K562 (cell line): ENCODE data around the gene PLOD1. TPM values are rescaled to one million over a fixed set of nuclear protein-coding genes. Genes with fewer than 3 reads are reported as not detected.
A peak's percentile ranks its signal among the peaks of the same experiment; 100 is the strongest.

Experiments
- ATAC-seq: fragments of 200-7000 bp; cut with Tn5 transposase; 3 replicates; pipeline ENCODE4 v1.9.1; 2020; ENCODE audit warnings: moderate library complexity
- BruUV-seq: library from RNA; stranded (reverse); fragments of 400-500 nt; replicated peaks from 2 replicates; lab custom pipeline; 2021; lab: Mats Ljungman, UMichigan
- CTCF ChIA-PET: fragments of 300-600 bp; formaldehyde crosslinking; extraction: SDS; loops from one replicate; lab custom pipeline; 2021; ENCODE audit warnings: low intra/inter-chr PET ratio; lab: Yijun Ruan, JAX
- POLR2A ChIA-PET: fragments of 300-600, 350-650 bp; sonication (Branson Sonifier 250); formaldehyde crosslinking; extraction: SDS; loops from one replicate; lab custom pipeline; 2021; ENCODE audit warnings: antibody characterized with exemption, inconsistent platforms; lab: Yijun Ruan, JAX
- DNase-seq, 4 experiments: peaks; one replicate each; pipeline versions ENCODE4 v3.0.0 to v3.0.0-alpha.2; 2011 to 2018; ENCODE audit warnings: low spot score in 3 of 4, mixed read lengths in 3 of 4; ENCODE audit errors: extremely low read depth in 1 of 4
- FAIRE-seq: peaks from 2 replicates; lab custom pipeline; 2011; peaks lifted over from hg19 to GRCh38; lab: Jason Lieb, UNC
- H2AFZ ChIP-seq: 2 replicates; pipeline ENCODE4 v1.6.0; 2011; ENCODE audit warnings: low read depth, low read length, control low read depth, inconsistent platforms
- H3K27ac ChIP-seq: fragments of 200-600 bp; 3 replicates; pipeline ENCODE4 v1.8.0; 2011; ENCODE audit warnings: low read depth, mild to moderate bottlenecking, control low read depth, inconsistent platforms, low read length, moderate library complexity, mixed read lengths; ENCODE audit errors: extremely low read depth
- H3K27me3 ChIP-seq, 2 experiments: fragments of 300-600 bp in 1 of 2; 2 replicates in 1 of 2; 3 replicates in 1 of 2; pipeline versions ENCODE4 v1.6.0 to v1.8.0; 2011; ENCODE audit warnings: inconsistent platforms in 2 of 2, low read length in 2 of 2, mild to moderate bottlenecking in 1 of 2, mixed read lengths in 1 of 2, moderate library complexity in 1 of 2; ENCODE audit not compliant: control insufficient read depth in 2 of 2, insufficient read depth in 2 of 2
- H3K36me3 ChIP-seq: fragments of 300-600 bp; 3 replicates; pipeline ENCODE4 v1.8.0; 2011; ENCODE audit warnings: mild to moderate bottlenecking, low read length, inconsistent platforms; ENCODE audit not compliant: control insufficient read depth, insufficient read depth
- H3K4me1 ChIP-seq, 2 experiments: fragments of 200-600 bp in 1 of 2; replicated peaks in 1 of 2; 2 replicates in 1 of 2; 3 replicates in 1 of 2; pipeline versions ENCODE4 v1.5.1 to v1.8.0; 2011; ENCODE audit warnings: inconsistent platforms in 2 of 2, low read length in 2 of 2, mild to moderate bottlenecking in 1 of 2, mixed read lengths in 1 of 2, moderate library complexity in 1 of 2; ENCODE audit not compliant: control insufficient read depth in 2 of 2, insufficient read depth in 2 of 2
- H3K4me2 ChIP-seq: 2 replicates; pipeline ENCODE4 v1.6.1; 2011; ENCODE audit warnings: low read length, control low read depth, inconsistent platforms, mixed read lengths; ENCODE audit not compliant: insufficient read depth
- H3K4me3 ChIP-seq: fragments of 200-600 bp; sonication (generic), shearing (Covaris generic); 2 replicates; pipeline ENCODE4 v1.5.1; 2016; ENCODE audit warnings: control low read depth, inconsistent platforms
- H3K79me2 ChIP-seq: fragments of 200-600 bp; 3 replicates; pipeline ENCODE4 v1.8.0; 2011; ENCODE audit warnings: low read length, inconsistent platforms; ENCODE audit not compliant: control insufficient read depth, insufficient read depth
- H3K9ac ChIP-seq, 2 experiments: 2 replicates each; pipeline versions ENCODE4 v1.6.0 to v1.6.1; 2011; ENCODE audit warnings: low read depth in 2 of 2, low read length in 2 of 2, control low read depth in 1 of 2, inconsistent platforms in 1 of 2, mild to moderate bottlenecking in 1 of 2, mixed read lengths in 1 of 2; ENCODE audit not compliant: insufficient read depth in 1 of 2
- H3K9me1 ChIP-seq: one replicate; pipeline ENCODE4 v1.6.0; 2011; ENCODE audit warnings: inconsistent platforms, mild to moderate bottlenecking, low read length, moderate library complexity; ENCODE audit not compliant: control insufficient read depth, insufficient read depth
- H3K9me3 ChIP-seq: replicated peaks from 2 replicates; pipeline ENCODE4 v1.5.1; 2011; ENCODE audit warnings: low read depth, low read length, inconsistent platforms; ENCODE audit not compliant: control insufficient read depth, insufficient read depth
- H4K20me1 ChIP-seq: replicated peaks from 2 replicates; pipeline ENCODE4 v1.6.1; 2011; ENCODE audit warnings: low read length, inconsistent platforms, mixed read lengths; ENCODE audit not compliant: control insufficient read depth, insufficient read depth
- ELF2 ChIP-seq: fragments of 250-450 bp; sonication (Bioruptor Pico); IDR thresholded peaks from 2 replicates; pipeline ENCODE4 v1.5.0; 2021; ENCODE audit warnings: mild to moderate bottlenecking
- ETV6 ChIP-seq, 3 experiments: fragments of 150-350 bp in 1 of 3; sonication (generic) in 1 of 3; formaldehyde crosslinking in 1 of 3; IDR thresholded peaks; 2 replicates each; pipeline versions ENCODE4 v1.6.1 to v1.8.0; 2014 to 2022; ENCODE audit warnings: borderline replicate concordance in 2 of 3, low read depth in 2 of 3, antibody characterized with exemption in 1 of 3, low read length in 1 of 3, mild to moderate bottlenecking in 1 of 3, missing genetic modification reagents in 1 of 3
- HCFC1 ChIP-seq: IDR thresholded peaks from 2 replicates; pipeline ENCODE4 v1.6.1; 2012; ENCODE audit warnings: low read depth, low read length, improper control_type of control experiment
- KDM1A ChIP-seq, 2 experiments: fragments of 450-650 bp; IDR thresholded peaks; 2 replicates each; pipeline ENCODE4 v1.6.1; 2016; ENCODE audit warnings: mild to moderate bottlenecking in 2 of 2
- LCOR ChIP-seq: sonication (generic); formaldehyde crosslinking; IDR thresholded peaks from 2 replicates; pipeline ENCODE4 v1.8.0; 2022; ENCODE audit warnings: mild to moderate bottlenecking, missing genetic modification reagents
- POLR2B ChIP-seq: fragments of 450-650 bp; IDR thresholded peaks from 2 replicates; pipeline ENCODE4 v1.6.1; 2018; ENCODE audit warnings: low read depth; ENCODE audit not compliant: partially characterized antibody
- RBM14 ChIP-seq: fragments of 200-400 bp; formaldehyde crosslinking; IDR thresholded peaks from 2 replicates; pipeline ENCODE4 v1.6.1; 2018; ENCODE audit warnings: low read depth, mild to moderate bottlenecking, low read length, moderate library complexity, borderline replicate concordance; ENCODE audit not compliant: insufficient read depth
- SAFB2 ChIP-seq: fragments of 200-400 bp; formaldehyde crosslinking; IDR thresholded peaks from 2 replicates; pipeline ENCODE4 v1.6.1; 2018; ENCODE audit warnings: borderline replicate concordance, low read length, low read depth, moderate library complexity; ENCODE audit not compliant: severe bottlenecking
- SAP30 ChIP-seq: fragments of 200-600 bp; sonication (generic); IDR thresholded peaks from 2 replicates; pipeline ENCODE4 v1.6.1; 2012; ENCODE audit warnings: borderline replicate concordance, low read depth, mild to moderate bottlenecking, moderate library complexity, low read length, control low read depth, inconsistent platforms; ENCODE audit not compliant: insufficient read depth, poor library complexity, severe bottlenecking
- ZBED1 ChIP-seq: IDR thresholded peaks from 2 replicates; pipeline ENCODE4 v1.6.1; 2014
- ZNF143 ChIP-seq: sonication (generic); formaldehyde crosslinking; IDR thresholded peaks from 2 replicates; pipeline ENCODE4 v1.9.0; 2022; ENCODE audit warnings: mild to moderate bottlenecking, missing genetic modification reagents
- ZNF407 ChIP-seq: fragments of 450-650 bp; IDR thresholded peaks from 2 replicates; pipeline ENCODE4 v1.6.1; 2016; ENCODE audit warnings: low read depth
- ZNF77 ChIP-seq: fragments of 250-450 bp; sonication (Bioruptor Pico); IDR thresholded peaks from 2 replicates; pipeline ENCODE4 v1.5.0; 2020
- WGBS: fragments of 100-300 bp; shearing (Covaris generic); methylation state at CpG from one replicate; pipeline ENCODE4 v1.1.6; 2016; ENCODE audit warnings: low coverage, mixed read lengths; ENCODE audit not compliant: insufficient coverage; ENCODE audit errors: missing lambda C conversion rate; 5-methylcytosine and 5-hydroxymethylcytosine counted together
- in situ Hi-C: fragments of 300-500 bp; cut with MboI; formaldehyde crosslinking; loops from 4 replicates; pipeline ENCODE4 v1.15.0; 2018; ENCODE audit warnings: inconsistent platforms, mixed read lengths
- intact Hi-C: fragments of 100-400 bp; cut with micrococcal nuclease; formaldehyde crosslinking; loops from 2 replicates; pipeline ENCODE4 v1.14.2; 2022
- polyA plus RNA-seq, 8 experiments: library from polyadenylated mRNA; depleted of rRNA in 4 of 8; stranded (reverse) in 5 of 8; unstranded in 3 of 8; fragments of >200 nt; fragmentation: Nextera tagmentation in 2 of 8; fragmentation: Illumina TruSeq in 1 of 8; extraction: Ambion mirVana in 2 of 8; extraction: Trizol in 1 of 8; gene quantifications; 2 replicates each; pipeline versions ENCODE4 v1.2.1 to v1.2.3, GENCODE V29; 2011 to 2014; ENCODE audit warnings: inconsistent platforms in 1 of 8, missing spikeins in 1 of 8
- total RNA-seq, 7 experiments: library from RNA; depleted of rRNA in 6 of 7; stranded (reverse); fragments of >200 nt in 6 of 7; fragmentation: Illumina TruSeq in 2 of 7; extraction: Trizol in 2 of 7; gene quantifications; 2 replicates each; pipeline versions ENCODE4 v1.2.1 to v1.2.3, GENCODE V29; 2011 to 2021; ENCODE audit warnings: low replicate concordance in 1 of 7

Gene PLOD1
- total and polyA plus RNA-seq, 9 of the 15 experiments (the other 6 are each of a cell fraction or from before 2014, with no cell fraction given), result 16.6 to 90.8 (median 52.7) TPM

GRCh38 chr1:11942280-11942679, 7.8 kb downstream of the PLOD1 start (continued):
- TF ChIP-seq ETV6 (IDR thresholded peaks at IDR 0.05; ENCODE audit: borderline replicate concordance in 1 of 2, low read depth in 2 of 2, low read length in 1 of 2), result no peak
- TF ChIP-seq ETV6 (CRISPR knock-in tag; IDR thresholded peaks at IDR 0.05; ENCODE audit: borderline replicate concordance), result no peak
- TF ChIP-seq LCOR (CRISPR knock-in tag), result no peak
- no peak for TF ChIP-seq POLR2B
- no peak for TF ChIP-seq ZNF143 (CRISPR knock-in tag)
- TF ChIP-seq HCFC1, result no peak
- TF ChIP-seq ZBED1, result no peak

GRCh38 chr1:11943619-11944018, 9.1 kb downstream of the PLOD1 start:
- in situ Hi-C loops, result no loop called here
- POLR2A ChIA-PET, result interaction anchor here (0.7 to 6.3 kb wide), 4 partner anchors 9 to 1433 kb away, joined by 3 to 51 read pairs (median 3); partner anchors contain the start of gene PLOD1
- Histone ChIP-seq H4K20me1 (no peaks in the 10 kb centered on the region), H3K9ac (0 out of 4 replicates have a peak overlapping the region, but pooled peaks of 1 of the 2 experiments have one; percentile 27), H3K36me3 (peaks cover 76% of the 10 kb centered on the region), H3K4me3 (no peak overlapping the region), H3K27ac (no peak overlapping the region), H2AFZ (no peak overlapping the region), H3K79me2 (peaks cover 28% of the 10 kb centered on the region), H3K9me3 (peaks cover 4% of the 10 kb centered on the region), H3K27me3 (no peaks in the 10 kb centered on the region), H3K9me1 (no peaks in the 10 kb centered on the region), H3K4me2 (no peak overlapping the region), H3K4me1 (peaks cover 9 to 21% of the 10 kb centered on the region in 2 experiments; a peak in 4 of 5 replicates)
- ATAC-seq (no peak), DNase-seq (no peak), FAIRE-seq (no peak)
- intact Hi-C loops, result no loop called here
- CTCF ChIA-PET, result no interaction called here
- WGBS, result 92% methylated on average over 4 of the region's 4 CpGs
- BruUV-seq, result no TSS peak
- TF ChIP-seq ZNF407 (no peak), SAP30 (no peak), ZNF77 (no peak), RBM14 (no peak), KDM1A (IDR thresholded peaks at IDR 0.05) (no peak), ELF2 (CRISPR knock-in tag) (no peak), SAFB2 (no peak)
